ENCODE results near the gene C1QBP.

C1QBP gene

GRCh38 chr17:5438716-5439445, at the start of gene C1QBP:
Gene C1QBP, minus strand, starts transcription at chr17:5439155. Its CDS starts 82 bp downstream, at chr17:5439073.
- no peak for TF ChIP-seq ZNF274 (IDR thresholded peaks at IDR 0.05; ENCODE audit: low read depth, low read length)

DNA sequence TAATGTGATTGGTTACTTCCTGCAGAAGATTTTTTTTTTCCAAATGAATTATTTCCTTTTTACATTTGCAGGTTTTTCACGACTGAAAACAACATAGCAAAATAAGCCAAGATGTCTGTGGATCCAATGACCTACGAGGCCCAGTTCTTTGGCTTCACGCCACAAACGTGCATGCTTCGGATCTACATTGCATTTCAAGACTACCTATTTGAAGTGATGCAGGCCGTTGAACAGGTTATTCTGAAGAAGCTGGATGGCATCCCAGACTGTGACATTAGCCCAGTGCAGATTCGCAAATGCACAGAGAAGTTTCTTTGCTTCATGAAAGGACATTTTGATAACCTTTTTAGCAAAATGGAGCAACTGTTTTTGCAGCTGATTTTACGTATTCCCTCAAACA, 49.8 kb upstream of the C1QBP start:
- TF ChIP-seq ZNF274 (IDR thresholded peaks at IDR 0.05; ENCODE audit: low read depth, low read length) = no peak
- H3K4me3 ChIP-seq (ENCODE audit: low read length) = no peak overlapping the region

More at GRCh38 chr17:5438716-5439445, at the start of gene C1QBP:
- peak within 1 kb of the TSS; percentile 98 for H3K4me3 ChIP-seq (ENCODE audit: low read length)

DNA sequence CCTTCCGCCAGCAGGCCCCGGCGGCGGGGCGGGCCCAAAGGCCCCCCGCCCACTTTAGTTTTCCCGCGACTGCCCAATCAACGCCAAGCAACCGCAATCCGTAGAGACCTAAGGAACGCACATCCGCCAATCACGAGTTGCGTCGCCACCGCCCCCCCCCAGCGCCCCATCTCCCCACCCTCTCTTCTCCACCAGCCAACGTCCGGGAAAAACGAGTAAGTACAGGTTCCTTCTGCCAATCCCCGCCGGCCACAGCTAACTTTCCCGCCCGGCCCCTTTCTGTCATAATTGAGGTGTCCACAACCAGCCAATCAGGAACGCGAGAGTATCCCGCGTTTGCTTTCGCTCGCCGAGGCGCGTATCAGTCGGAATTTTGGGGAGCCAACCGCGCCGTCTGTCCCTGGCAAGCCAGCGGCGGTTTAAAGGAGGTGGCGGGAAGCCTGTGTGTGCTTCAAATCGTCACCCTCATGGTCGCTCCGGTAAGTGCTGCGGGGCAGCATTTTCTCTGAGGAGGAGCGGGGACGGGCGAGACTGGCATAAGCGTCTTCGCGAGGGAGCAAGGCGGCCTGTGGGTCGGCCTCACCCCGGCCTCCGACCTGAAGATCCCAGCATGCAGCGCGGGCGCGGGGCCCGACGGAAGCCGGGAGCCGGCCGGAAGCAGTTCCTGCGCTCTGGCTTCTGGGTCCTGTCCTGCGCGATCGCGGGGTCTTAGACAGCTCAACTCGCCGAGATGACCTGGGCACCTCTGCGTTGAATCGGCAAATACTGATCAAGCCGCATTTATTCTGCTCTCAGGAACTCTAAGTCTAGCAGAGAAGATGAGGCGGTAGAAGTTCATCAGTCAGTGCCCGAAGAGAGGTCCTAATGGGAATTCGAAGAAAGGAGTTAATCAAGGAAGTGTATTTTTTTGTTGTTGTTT, 47.5 kb upstream of the C1QBP start, which contains the start of gene MIS12:
Gene MIS12 (plus strand): TSS at position 361 of the 919 bp plus-strand sequence. CDS start 2,297 bp downstream, outside the sequence.
- TF ChIP-seq ZNF274 (IDR thresholded peaks at IDR 0.05; ENCODE audit: low read depth, low read length) = no peak
- peak within 1 kb of the TSS; percentile 99 for H3K4me3 ChIP-seq (ENCODE audit: low read length)

DNA sequence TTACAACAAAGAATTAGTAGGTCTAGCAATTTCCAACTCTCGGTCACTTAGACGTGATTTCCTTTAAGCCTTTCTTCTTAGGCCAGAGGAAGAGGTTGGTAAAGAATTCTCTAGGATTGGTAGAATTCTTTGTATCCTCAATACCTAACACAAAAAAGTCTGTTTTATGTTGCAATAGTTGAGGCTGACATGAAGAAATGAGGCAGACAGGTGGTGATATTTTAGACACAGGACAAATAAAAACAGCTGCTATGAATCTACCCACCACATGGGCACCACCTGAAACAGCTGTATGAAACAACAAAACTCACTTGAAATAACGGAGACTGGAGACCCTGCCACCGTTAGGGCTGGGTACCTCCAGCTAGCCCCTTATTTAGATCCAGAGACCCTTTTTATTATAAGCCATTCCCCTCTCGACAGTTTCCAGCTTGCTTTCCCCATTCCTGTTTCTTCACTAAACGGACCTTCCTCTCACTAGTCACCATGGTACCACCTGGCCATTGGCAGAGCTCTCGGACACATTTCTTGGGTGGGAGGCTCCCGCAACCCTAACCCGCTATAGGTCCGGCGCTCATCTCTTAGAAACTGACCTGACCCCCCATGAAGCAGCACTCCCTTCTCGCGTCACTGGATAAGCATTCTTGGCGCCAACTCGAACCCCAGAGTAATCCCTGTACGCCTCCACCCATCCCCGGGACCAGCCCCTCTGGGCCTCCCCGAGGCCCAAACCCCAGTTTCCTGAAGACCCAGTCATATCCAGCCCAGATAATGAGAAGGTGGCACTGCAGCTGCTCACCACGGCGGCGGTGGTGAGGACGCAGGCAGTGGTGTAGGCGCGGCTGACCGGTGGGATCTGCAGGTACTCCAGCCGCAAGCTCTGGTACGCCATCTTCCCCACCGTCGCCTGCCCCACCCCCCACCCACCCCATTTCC, 46.6 kb upstream of the C1QBP start, which contains the start of gene DERL2:
Gene DERL2 (minus strand): TSS at position 909 of the 936 bp plus-strand sequence. CDS start 17 bp downstream, at position 892.
- peak within 1 kb of the TSS; percentile 99 for H3K4me3 ChIP-seq (ENCODE audit: low read length)
- TF ChIP-seq ZNF274 (IDR thresholded peaks at IDR 0.05; ENCODE audit: low read depth, low read length) = no peak

DNA sequence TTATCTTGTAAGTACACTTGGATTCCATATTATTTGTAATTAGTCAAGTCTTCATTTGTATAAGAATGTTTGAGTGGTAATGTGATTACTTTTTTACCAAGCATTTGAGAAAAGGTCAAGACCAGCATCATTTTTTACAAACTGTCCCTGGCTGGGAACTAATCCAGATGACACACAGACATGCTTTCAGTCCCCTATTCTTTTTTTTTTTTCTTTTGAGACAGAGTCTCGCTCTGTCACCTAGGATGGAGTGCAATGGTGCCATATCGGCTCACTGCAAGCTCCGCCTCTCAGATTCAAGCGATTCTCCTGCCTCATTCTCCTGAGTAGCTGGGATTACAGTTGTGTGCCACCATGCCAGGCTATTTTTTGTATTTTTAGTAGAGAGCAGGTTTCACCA, 42.5 kb upstream of the C1QBP start:
- no peak overlapping the region for H3K4me3 ChIP-seq (ENCODE audit: low read length)
- no peak for TF ChIP-seq ZNF274 (IDR thresholded peaks at IDR 0.05; ENCODE audit: low read depth, low read length)

GRCh38 chr17:5480962-5481361, 42.0 kb upstream of the C1QBP start:
- no peak for TF ChIP-seq ZNF274 (IDR thresholded peaks at IDR 0.05; ENCODE audit: low read depth, low read length)
- no peak overlapping the region for H3K4me3 ChIP-seq (ENCODE audit: low read length)

DNA sequence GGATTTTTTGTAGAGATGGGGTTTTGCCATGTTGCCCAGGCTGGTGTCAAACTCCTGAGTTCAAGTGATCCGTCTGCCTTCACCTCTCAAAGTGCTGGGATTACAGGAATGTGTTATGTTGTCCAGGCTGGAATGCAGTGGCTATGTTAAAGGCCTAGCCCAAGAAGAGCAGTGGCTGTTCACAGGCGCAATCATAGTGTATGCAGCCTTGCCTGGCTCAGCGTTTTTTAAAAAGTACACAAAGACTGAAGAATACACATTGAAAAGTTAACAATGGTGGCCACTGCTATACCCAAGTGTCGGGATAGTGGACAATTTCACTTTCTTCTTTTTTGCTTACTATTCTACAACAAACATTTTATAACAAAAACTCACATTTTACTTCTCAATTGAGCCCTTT, 40.0 kb upstream of the C1QBP start:
- TF ChIP-seq ZNF274 (IDR thresholded peaks at IDR 0.05; ENCODE audit: low read depth, low read length) = no peak
- H3K4me3 ChIP-seq (ENCODE audit: low read length) = no peak overlapping the region

DNA sequence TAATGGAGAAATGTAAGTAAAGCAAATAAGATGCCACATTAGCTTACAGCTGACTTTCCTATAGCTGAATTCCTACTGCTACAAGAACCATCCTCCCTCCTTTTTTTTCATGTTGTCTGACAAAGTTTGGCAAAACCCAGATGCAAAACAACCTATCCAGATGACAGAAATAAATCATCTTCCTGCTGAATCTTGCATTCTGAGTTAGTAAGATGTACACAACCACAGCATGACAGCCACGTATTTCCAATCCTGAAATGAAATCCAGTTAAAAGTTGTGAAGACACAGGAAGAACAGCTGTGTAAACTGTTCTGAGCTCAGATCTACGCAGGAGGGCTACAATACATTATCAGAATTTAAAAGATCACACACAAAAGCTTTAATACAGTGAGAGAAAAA, 35.0 kb upstream of the C1QBP start:
- no peak overlapping the region for H3K4me3 ChIP-seq (ENCODE audit: low read length)
- TF ChIP-seq ZNF274 (IDR thresholded peaks at IDR 0.05; ENCODE audit: low read depth, low read length) = no peak

GRCh38 chr17:5472511-5472910, 33.6 kb upstream of the C1QBP start:
- TF ChIP-seq ZNF274 (IDR thresholded peaks at IDR 0.05; ENCODE audit: low read depth, low read length) = no peak
- no peak overlapping the region for H3K4me3 ChIP-seq (ENCODE audit: low read length)

DNA sequence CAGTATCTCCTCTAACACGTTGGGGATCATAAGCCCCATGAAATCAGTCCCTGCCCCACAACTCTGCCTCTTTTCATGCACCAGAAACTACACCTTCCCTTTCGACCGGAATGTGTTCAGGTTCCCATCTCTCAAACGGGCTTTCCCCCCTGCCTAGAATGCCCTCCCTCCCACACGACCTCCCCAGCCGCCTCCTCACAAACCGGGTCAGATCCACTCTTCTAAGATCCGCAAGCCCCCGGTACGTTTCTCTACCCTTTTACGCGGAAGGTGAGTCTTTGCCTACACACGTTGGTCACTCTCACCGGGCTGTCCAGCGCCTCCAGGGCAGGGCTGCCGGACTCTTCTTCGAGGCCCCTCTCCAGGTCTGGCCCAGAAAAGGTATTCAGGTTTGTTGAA, 29.1 kb upstream of the C1QBP start:
- peak overlapping the region; percentile 87 for H3K4me3 ChIP-seq (ENCODE audit: low read length)
- TF ChIP-seq ZNF274 (IDR thresholded peaks at IDR 0.05; ENCODE audit: low read depth, low read length) = no peak

- H3K4me3 ChIP-seq (ENCODE audit: low read length) = peak overlapping the region; percentile 87
- no peak for TF ChIP-seq ZNF274 (IDR thresholded peaks at IDR 0.05; ENCODE audit: low read depth, low read length)
Observed at GRCh38 chr17:5467416-5467815, 28.5 kb upstream of the C1QBP start.

DNA sequence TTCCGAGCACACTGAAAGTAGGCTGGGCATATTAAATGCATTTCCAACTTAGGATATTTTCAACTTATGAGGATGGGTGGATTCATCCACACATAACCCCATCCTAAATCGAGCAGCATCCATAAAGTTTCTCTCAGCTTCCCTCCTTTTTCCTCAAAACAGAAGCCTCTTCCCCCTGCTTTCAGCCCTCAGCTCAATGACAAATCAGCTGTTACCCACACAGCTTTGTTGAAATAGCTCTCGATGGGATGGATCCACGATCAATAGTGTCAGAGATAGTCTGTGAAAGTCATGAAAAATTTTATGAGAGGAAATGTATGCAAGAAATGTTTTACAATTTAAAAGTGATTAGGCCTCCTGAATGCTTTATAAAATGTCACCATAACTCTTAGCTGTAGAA, 27.3 kb upstream of the C1QBP start:
- TF ChIP-seq ZNF274 (IDR thresholded peaks at IDR 0.05; ENCODE audit: low read depth, low read length) = no peak
- no peak overlapping the region for H3K4me3 ChIP-seq (ENCODE audit: low read length)

DNA sequence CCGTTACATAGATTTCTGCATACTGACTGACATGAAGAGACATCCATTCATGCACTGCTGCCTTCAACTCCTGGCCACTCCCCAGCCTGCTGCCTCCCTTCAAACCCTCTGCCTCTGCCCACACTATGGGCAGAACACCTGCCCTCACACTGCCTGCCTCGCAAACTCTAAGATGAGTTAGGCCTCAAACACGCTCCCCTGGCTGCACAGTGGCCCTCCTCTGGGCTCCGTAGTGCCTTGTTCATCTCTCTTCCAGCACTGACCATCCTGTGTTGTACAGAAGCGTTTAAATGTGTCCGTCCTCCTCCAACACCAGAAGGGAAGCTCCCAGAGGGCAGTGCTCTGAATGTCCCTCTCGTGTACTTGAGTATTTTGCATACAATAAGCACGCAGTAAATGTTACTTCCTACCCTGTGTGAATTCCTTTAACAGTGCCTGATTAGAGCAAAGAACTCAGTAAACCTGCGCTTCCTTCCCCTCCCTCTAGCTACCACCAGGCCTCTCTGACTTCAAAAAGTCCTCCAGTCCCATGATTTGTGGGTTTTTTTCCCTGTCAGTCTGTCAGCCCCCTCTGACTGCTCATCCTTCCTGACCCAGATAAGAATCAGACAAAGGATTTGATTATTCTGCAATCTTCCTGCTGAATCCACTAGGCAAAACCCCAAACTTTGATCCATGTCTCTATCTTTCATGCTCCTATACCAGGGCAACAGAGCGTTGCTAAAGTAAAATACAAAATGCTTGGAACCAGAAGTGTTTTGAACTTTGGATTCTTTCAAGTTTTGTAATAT, 26.0 kb upstream of the C1QBP start:
- no peak overlapping the region for H3K4me3 ChIP-seq (ENCODE audit: low read length)
- TF ChIP-seq ZNF274 (IDR thresholded peaks at IDR 0.05; ENCODE audit: low read depth, low read length) = no peak
